Sciatic nerve (tissue), 2 donors: Measurements from ENCODE around the gene NDNF. TPM values are rescaled to one million over a fixed set of nuclear protein-coding genes. Genes with fewer than 3 reads are reported as not detected.

ENCODE experiments used
- ATAC-seq: fragments of 200-7000 bp; cut with Tn5 transposase; one replicate; pipeline ENCODE4 v1.9.1; 2020; ENCODE audit warnings: mild to moderate bottlenecking, moderate library complexity
- DNase-seq: peaks from one replicate; pipeline ENCODE4 v3.0.0-alpha.2; 2020; ENCODE audit warnings: low spot score
- intact Hi-C: fragments of 100-400 bp; cut with DNase I; formaldehyde crosslinking; loops from one replicate; pipeline ENCODE4 v1.14.2; 2022
- total RNA-seq: library from RNA; stranded (reverse); fragmentation: NEBNext Ultra II Directional; extraction: Animal tissue kit (Norgen Biotek cat#: 25700); gene quantifications from one replicate; pipeline ENCODE4 v1.2.1, GENCODE V29; 2021
- donor health status: DM: no; HTN: no; CAD: no.
- donor health status: DM: no; HTN: no; CAD: no.

Gene NDNF
- total RNA-seq, 1 donor from 2014 or later = 11.8 TPM

DNA sequence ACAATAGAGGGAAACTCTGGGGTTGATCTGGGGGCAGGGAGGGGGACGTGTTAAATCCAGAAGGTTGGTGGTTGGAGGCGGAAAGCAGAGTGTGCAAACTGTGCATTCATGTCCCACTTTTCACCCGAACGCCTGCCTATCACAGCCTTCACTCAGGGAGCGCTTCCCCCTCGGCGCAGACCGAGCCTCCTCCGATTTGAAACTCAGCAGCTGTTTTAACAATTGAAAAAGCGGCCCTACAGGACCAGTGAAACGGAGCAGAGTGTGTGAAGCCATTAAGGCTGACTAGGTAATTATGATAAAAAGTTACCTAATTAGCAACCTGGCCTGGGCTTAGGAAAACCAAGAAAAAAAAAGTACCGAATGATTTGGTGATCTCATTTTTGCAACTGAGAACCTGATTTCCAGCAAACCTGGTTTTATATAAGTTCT is 685 bp upstream of the NDNF start:
- peak; percentile 47 for ATAC-seq
- intact Hi-C loops = no loop called here
- DNase-seq = no peak

- peak; percentile 3 for ATAC-seq
- intact Hi-C loops = no loop called here
Measured at GRCh38 chr4:121071640-121072223, 603 bp downstream of the NDNF start.

DNA sequence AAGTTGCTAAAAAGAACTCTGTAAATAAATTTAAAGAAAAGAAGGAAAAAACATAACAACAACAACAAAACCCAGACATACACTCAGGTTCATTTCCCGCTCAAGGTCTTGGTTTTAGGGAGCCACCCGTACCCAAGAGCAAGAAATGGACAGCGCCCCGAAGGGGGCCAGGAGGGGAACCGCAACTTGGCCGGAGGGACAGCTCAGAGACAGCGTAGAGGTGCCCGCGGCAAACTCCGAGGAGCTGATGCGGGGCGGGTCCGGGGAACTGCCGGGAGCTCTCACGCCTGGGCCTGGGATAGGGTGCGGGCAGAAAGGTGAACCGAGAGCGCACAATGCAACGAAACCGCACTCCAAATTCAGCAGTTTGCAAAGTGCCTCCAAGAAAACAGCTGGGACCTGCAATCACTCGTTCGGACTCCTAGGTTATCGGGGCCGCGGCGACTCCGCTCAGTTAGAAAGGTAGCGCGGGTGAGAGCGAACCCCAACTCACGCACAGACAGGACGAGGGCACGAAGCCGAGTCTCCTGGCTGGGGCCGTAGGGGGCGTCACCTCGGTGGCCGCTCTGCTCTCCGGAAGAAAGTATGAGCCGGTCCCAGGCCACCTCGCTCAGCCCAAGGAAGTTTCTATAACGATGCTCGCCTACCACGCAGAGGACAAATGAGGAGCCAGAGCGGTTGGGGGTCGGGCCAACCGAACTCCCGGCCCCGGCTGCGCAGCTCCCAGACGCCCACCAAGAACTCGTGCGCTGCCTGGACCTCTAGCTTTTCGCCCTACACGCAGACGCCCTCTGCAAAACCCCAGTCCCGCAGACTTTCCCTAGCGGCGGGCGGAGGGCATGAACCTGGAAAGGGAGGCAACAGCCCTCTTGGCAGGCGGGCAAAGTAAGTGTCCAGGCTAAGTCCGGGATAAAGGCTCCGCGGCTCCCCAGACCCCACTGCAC is 1.4 kb downstream of the NDNF start:
- DNase-seq = peak; percentile 59
- intact Hi-C loops = no loop called here
- peak; percentile 50 for ATAC-seq

More at GRCh38 chr4:121071640-121072223, 603 bp downstream of the NDNF start:
- DNase-seq = no peak

- ATAC-seq (no peak), DNase-seq (no peak)
- intact Hi-C loops = no loop called here
Measured at GRCh38 chr4:121070274-121070673, 2.1 kb downstream of the NDNF start.

DNA sequence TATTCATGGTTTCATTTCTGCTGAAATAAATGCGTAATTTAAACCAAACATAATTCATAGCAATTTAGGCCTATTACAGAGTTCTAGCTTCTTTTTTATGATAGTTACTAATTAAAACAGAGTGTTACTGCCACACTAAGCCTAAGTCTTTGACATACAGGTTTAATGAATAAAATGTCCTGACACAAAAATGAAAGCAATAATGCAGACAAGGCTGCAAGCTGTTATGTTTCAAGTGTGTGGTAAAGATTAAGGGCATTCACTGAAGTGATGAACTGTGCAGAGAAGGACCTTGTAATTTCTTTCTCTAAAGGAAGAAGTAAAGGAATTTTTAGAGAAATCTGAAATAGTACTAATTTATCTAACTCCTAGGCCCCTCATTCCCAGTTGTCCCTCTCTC is 2.9 kb downstream of the NDNF start:
- ATAC-seq (no peak), DNase-seq (no peak)
- intact Hi-C loops = no loop called here

DNA sequence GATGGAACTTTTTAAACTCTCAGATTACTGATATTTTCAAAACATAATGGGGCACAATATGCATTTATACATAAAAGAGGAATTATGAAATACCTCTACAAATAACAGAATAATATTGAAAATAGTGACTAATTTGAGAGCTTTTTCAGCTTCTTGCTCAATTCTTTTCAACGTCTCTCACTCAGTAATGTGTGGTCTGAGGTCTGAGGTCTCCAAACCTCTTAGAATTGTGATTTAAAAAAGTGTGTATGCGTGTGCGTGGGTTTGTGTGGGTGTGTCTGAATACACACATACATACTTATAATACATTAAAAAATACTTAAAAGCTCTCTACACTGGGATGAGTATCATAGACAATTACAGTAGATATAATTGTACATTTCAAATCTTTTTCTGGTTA is 7.9 kb downstream of the NDNF start:
- DNase-seq (no peak), ATAC-seq (no peak)
- intact Hi-C loops = no loop called here

GRCh38 chr4:121062521-121062920 is 9.8 kb downstream of the NDNF start:
- no peak for DNase-seq
- ATAC-seq = no peak
- intact Hi-C loops = no loop called here

- ATAC-seq = no peak
- intact Hi-C loops = no loop called here
- DNase-seq = no peak
Measured at GRCh38 chr4:121061861-121062260, 10.5 kb downstream of the NDNF start.

DNA sequence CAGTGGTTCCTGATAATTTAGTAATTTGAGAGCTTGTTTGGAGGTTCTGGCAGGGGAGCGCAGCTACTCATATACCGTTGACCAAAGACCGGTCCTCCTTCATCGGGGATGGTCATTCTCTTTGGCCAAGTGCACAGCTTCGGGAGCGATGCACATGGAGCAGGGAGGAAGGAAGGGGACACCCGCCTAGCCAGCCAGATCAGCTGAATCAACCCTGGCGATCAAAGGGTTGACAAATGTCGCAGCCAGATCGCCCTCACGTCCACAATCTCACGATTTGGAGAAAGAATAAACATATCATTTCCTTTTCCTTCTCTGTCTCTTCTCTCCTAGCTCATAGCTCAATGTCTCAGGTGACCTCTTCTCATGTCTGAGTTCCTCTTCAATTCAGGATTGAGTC is 11.1 kb downstream of the NDNF start:
- intact Hi-C loops = no loop called here

DNA sequence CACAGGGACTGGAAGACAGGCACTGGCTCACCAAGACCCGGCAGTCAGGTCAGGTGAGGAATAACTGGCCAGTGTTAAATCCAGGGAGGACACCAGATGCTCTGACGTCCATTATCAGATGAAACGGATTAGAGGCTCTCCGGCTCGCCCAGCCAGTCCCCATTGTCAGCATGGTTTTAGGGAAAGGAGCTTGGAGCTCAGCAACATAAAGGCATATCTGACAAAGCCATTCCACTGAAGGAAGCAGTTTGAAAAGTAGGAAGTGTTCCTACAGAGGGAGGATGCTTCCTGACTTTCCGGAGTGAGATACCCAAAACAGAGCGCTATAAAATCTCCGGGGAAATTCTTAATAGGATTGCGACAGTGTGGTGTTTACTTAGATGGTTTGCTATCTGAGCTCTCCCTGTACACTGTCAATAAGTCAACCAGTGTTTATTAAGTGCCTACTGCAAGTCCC is 14.8 kb downstream of the NDNF start:
- intact Hi-C loops = no loop called here
- DNase-seq = no peak
- ATAC-seq = peak; percentile 84

More for the DNA sequence above, 11.1 kb downstream of the NDNF start:
- no peak for DNase-seq
- ATAC-seq = no peak

DNA sequence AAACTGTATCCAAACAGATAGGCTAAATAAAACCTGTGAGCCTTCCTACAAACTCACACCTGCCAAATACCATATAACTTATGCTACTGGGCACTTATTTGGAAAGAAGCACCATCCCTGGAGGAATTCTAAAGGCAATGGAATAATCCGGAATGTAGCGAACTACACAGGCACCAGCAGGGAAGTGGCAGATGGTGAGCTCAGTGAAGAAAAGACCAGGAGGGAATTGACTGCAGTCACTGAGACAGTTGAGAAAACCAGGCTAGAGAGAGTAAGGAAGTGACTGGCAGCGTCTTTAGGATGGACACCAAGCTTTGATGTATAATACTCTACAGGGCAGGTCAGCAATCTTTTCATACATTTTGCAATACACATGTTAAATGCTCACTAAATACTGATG is 16.3 kb downstream of the NDNF start:
- DNase-seq = no peak
- intact Hi-C loops = no loop called here
- ATAC-seq = no peak

GRCh38 chr4:121054373-121054772 is 18.0 kb downstream of the NDNF start:
- ATAC-seq = no peak
- no peak for DNase-seq
- intact Hi-C loops = no loop called here

- no peak for ATAC-seq
- intact Hi-C loops = no loop called here
- DNase-seq = no peak
Measured at GRCh38 chr4:121053601-121054143, 18.7 kb downstream of the NDNF start.

GRCh38 chr4:121050300-121050699 is 22.0 kb downstream of the NDNF start:
- intact Hi-C loops = no loop called here
- peak; percentile 57 for ATAC-seq
- no peak for DNase-seq

DNA sequence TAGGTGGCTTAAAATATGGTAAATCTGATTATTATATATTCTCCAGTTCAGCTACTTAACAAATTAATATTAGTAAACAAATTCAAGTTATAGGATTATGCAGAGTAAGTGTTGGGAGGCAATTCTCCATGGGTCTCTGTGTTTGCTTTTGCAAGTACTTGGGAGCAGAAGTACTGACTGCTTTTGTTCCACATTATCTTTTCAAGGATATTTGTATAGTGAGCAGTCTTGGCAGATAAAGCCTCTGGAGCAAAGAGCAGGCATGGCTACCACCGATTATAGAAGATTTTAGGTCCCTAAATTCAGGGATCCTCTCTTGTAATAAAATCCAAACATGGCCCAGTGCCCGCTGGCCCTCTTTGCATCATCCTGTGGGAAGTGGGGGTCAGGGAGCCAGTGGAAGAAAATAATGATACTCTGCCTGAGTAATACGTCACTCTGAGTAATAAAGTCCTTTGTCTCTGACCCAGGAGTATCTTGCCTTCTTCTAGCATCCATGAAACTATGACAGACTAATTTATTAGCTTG is 23.2 kb downstream of the NDNF start:
- intact Hi-C loops = no loop called here
- ATAC-seq (no peak), DNase-seq (no peak)

DNA sequence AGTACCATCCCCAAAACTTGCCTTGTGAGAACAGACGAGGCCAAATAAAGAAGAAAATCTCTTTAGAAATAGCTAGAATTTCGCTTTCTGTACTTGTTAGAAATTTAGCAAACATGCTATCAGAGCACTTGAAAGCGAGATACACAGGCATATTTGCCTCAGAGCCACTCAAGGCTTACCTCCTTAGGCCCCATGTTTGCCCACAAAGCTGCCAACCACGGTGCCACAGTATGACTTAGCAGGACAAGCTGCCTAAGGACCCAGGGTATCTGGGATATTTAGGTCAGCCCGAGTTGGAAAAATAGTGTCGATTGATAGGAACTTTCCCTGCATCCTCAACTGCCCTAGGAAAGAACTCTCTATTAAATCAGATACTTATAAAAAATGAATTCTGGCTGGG is 24.2 kb downstream of the NDNF start:
- DNase-seq (no peak), ATAC-seq (no peak)
- intact Hi-C loops = no loop called here

DNA sequence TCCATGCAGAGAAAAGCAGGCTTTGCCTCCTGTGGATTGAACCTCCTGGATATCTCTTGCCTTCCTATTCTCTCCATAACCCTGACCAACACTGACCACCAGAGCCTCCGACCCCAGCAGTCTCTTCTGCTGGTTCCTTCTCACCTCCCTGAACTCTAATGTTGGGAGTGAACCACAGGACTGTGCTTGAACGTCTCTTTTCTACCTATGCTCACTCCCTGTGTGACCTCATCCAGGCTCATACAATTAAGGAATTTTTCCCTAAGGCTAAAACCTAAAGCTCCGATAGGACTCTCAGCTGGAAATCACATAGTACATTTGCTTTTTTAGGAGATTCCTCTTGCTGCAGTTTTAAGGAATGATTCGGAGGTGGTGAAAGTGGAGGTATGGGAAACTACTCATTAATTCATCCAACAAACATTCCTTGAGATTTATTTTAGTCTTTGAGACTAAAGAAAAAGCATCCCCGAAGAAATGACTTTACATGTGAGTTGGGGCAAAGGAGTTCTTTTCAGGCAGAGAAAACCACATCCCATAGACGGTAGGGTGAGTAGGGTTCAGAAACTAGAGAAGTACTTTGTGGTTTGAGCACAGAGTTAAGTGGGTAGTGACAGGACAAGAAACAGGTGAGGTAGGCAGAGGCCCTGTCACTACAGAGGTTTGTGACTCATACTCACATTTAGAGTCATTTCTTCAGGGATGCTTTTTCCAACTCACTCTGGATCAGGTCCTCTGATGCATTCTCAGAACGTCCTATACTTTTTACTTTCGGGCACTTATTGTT is 30.8 kb downstream of the NDNF start:
- ATAC-seq (no peak), DNase-seq (no peak)
- intact Hi-C loops = no loop called here

GRCh38 chr4:121034017-121034416 is 38.3 kb downstream of the NDNF start:
- ATAC-seq (peak; percentile 69), DNase-seq (no peak)
- intact Hi-C loops = no loop called here

- ATAC-seq = no peak
- intact Hi-C loops = no loop called here
- no peak for DNase-seq
Measured at GRCh38 chr4:121030711-121031110, 41.6 kb downstream of the NDNF start.
